ENCODE measurements around the gene LDHAL6B.

LDHAL6B gene

DNA sequence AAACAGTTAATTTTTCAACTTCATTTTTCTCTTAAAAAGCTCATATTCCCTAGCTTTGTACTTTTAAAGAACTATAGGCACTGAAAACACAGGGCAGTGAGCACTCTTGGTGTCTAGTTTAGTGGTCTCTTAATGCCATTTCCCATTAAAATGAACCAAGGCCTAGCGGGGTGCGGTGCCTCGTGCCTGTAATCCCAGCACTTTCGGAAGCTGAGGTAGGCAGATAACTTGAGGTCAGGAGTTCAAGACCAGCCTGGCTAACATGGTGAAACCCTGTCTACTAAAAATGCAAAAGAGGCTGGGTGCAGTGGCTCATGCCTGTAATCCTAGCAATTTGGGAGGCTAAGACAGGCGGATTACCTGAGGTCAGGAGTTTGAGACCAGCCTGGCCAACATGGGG is 45.5 kb downstream of the LDHAL6B start:
- no peak for DNase-seq (ENCODE audit: low read depth)
- H3K4me3 ChIP-seq (ENCODE audit: control insufficient read depth, low read depth, low read length): no peak overlapping the region
- TF ChIP-seq, protein P1, sequence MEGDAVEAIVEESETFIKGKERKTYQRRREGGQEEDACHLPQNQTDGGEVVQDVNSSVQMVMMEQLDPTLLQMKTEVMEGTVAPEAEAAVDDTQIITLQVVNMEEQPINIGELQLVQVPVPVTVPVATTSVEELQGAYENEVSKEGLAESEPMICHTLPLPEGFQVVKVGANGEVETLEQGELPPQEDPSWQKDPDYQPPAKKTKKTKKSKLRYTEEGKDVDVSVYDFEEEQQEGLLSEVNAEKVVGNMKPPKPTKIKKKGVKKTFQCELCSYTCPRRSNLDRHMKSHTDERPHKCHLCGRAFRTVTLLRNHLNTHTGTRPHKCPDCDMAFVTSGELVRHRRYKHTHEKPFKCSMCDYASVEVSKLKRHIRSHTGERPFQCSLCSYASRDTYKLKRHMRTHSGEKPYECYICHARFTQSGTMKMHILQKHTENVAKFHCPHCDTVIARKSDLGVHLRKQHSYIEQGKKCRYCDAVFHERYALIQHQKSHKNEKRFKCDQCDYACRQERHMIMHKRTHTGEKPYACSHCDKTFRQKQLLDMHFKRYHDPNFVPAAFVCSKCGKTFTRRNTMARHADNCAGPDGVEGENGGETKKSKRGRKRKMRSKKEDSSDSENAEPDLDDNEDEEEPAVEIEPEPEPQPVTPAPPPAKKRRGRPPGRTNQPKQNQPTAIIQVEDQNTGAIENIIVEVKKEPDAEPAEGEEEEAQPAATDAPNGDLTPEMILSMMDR (conservative IDR thresholded peaks at IDR 0.05; ENCODE audit: control insufficient read depth, insufficient read depth, low read depth, low read length): no peak

DNA sequence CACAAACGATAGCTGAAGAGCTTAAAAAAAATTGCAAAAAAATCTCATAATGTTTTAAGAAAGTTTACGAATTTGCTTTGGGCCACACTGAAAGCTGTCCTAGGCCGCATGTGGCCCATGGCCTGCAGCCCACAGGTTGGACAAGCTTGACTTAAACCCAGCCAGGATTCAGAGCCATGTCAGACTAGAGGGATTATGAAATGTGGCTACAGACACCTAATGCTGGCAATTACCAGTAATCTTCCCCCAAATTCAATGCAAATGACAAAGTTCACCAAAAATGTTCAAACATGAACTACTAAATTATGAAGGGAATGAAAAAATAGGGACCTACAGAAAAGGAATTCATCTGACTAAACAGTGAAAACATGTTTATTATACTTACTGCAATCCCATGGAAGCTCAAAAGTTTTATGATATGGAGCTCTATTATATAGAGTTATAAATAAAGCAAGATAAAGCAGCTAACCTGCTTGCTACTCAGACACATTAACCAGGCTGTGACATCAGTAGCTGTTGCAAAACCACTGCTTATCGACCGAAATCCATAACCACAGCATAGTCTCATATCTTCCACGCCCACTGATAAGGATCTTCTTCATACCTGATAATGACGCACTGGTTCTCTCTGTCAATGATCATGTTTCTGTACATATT is 49.2 kb downstream of the LDHAL6B start:
- H3K4me3 ChIP-seq (ENCODE audit: control insufficient read depth, low read depth, low read length): no peak overlapping the region
- DNase-seq (ENCODE audit: low read depth): no peak
- TF ChIP-seq, protein P1 (conservative IDR thresholded peaks at IDR 0.05; ENCODE audit: control insufficient read depth, insufficient read depth, low read depth, low read length): no peak

DNA sequence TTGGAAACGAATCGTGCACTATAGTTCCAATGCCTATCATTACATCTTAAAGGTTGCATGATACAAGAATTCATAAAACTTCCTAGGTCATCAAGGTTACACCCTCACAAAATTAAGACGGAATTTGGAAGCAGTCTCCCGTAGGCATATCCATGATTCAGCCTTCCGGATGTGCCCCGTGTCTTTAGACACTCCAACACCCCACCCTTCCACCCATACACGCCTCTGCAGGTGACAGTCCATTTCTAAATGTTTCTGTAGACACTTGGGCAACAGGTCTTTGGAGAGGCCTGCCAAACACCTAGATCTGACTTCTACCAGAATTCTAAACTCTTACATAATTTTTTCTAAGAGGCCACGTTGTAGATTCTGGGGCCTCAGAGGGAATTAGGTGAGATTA is 49.8 kb downstream of the LDHAL6B start:
- TF ChIP-seq, protein P1 (conservative IDR thresholded peaks at IDR 0.05; ENCODE audit: control insufficient read depth, insufficient read depth, low read depth, low read length): no peak
- DNase-seq (ENCODE audit: low read depth): no peak
- H3K4me3 ChIP-seq (ENCODE audit: control insufficient read depth, low read depth, low read length): no peak overlapping the region

DNA sequence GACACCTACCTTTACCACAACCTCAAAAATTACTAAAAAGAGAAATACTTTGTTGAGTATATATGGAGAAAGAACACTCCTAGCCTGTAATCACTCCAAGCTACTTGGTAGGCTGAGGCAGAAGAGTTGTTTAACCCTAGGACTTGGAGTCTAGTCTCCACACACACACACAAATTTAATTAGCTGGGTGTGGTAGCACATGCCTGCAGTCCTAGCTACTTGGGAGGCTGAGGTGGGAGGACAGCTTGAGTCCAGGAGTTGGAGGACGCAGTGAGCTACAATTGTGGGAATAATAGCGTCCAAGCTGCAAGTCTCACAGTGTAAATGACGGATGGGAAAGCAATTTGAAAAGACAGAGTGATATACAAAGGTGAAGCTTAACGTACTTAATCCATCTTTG is 50.5 kb downstream of the LDHAL6B start:
- no peak overlapping the region for H3K4me3 ChIP-seq (ENCODE audit: control insufficient read depth, low read depth, low read length)
- no peak for DNase-seq (ENCODE audit: low read depth)
- TF ChIP-seq, protein P1 (conservative IDR thresholded peaks at IDR 0.05; ENCODE audit: control insufficient read depth, insufficient read depth, low read depth, low read length): no peak

Data from fibroblast of mammary gland (primary cell).